Measurements from ENCODE around the gene RIN3. TPM values are rescaled to one million over a fixed set of nuclear protein-coding genes. Genes with fewer than 3 reads are reported as not detected.

Gene RIN3
- polyA plus RNA-seq, 3 donors = 42.8 to 144 (median 54.6) TPM

DNA sequence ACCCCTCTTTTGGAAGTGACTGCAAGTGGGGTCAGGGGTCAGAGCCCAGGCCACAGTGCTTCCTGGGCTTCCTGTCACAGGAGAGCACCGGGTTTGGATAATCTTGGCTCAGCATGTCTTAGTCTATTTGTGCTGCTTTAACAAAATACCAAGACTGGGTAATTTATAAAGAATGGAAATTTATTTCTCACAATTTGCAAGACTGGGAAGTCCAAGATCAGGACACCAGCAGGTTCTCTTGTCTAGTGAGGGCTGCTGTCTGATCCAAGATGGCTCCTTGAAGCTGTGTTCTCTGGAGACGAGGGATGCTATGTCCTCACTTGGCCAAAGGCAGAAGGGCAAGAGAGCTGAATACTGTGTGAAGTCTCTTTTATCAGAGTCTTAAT lies 74.1 kb downstream of the RIN3 start:
- Mint-ChIP-seq H3K9me3 (peaks cover 0 to 5% (median 0%) of the 10 kb centered on the region in 7 donors), H3K4me1 (peaks cover 61% of the 10 kb centered on the region)

DNA sequence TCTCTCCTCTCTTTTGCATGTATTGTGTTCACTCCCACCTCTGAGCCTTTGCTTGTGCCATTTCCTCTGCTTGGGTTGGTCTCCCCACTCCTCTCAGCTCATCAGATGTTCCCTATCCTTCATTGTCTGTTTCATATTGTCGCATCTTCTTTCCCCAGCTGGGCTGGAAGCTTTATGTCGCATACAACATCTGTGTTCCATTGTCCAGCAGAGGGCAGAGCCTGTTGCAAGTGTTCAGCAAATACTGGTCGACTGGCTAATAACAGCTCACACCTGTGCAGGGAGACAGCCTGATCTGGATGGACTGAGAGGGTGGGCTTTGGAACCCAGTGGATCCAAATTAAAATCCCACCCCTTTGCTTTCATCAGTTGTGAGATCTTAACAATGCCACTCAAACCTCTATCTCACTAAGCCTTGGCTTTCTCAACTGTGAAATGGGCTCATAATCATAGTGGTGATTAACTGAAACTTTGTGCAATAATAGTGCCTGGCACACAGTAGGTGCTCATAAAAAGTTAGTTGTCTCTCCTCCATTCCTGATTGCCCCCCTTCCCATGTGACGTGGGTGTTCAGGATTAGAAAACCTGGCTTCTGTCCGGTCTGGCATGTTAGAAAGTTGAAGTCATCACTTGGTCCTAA lies 75.8 kb downstream of the RIN3 start:
- 70% methylated on average over 2 of the region's 5 CpGs for whole genome bisulfite sequencing (ENCODE audit: insufficient coverage)
- Histone ChIP-seq H3K9ac (ENCODE audit: insufficient read depth, low read length, poor library complexity, severe bottlenecking) (no peak overlapping the region), H2AFZ (ENCODE audit: insufficient read depth, low read depth, low read length, poor library complexity, severe bottlenecking) (no peak overlapping the region), H3K36me3 (replicated peaks in 1 of 2; ENCODE audit: control insufficient read depth in 1 of 2, insufficient read depth in 2 of 2, low read length in 2 of 2) (peaks cover 7 to 64% of the 10 kb centered on the region in 2 donors), H3K27me3 (ENCODE audit: control insufficient read depth in 2 of 2, insufficient read depth in 2 of 2, low read length in 2 of 2) (no peaks in the 10 kb centered on the region), H3K4me3 (replicated peaks in 1 of 3; ENCODE audit: low read depth in 2 of 3, low read length in 3 of 3) (no peak overlapping the region), H3K4me2 (replicated peaks; ENCODE audit: extremely low read depth, low read length, poor library complexity, severe bottlenecking) (no peak overlapping the region), H3K4me1 (ENCODE audit: control insufficient read depth in 1 of 2, insufficient read depth in 2 of 2, low read length in 2 of 2) (peaks cover 32 to 33% of the 10 kb centered on the region in 2 donors), H4K20me1 (ENCODE audit: insufficient read depth, low read length) (peaks cover 87% of the 10 kb centered on the region), H3K9me3 (replicated peaks in 1 of 2; ENCODE audit: control insufficient read depth in 1 of 2, insufficient read depth in 1 of 2, low read length in 2 of 2) (no peaks in the 10 kb centered on the region), H3K79me2 (ENCODE audit: insufficient read depth, low read length) (peaks cover 3% of the 10 kb centered on the region), H3K27ac (ENCODE audit: low read depth in 1 of 2, low read length in 2 of 2) (no peak overlapping the region)
- TF ChIP-seq, protein P1, sequence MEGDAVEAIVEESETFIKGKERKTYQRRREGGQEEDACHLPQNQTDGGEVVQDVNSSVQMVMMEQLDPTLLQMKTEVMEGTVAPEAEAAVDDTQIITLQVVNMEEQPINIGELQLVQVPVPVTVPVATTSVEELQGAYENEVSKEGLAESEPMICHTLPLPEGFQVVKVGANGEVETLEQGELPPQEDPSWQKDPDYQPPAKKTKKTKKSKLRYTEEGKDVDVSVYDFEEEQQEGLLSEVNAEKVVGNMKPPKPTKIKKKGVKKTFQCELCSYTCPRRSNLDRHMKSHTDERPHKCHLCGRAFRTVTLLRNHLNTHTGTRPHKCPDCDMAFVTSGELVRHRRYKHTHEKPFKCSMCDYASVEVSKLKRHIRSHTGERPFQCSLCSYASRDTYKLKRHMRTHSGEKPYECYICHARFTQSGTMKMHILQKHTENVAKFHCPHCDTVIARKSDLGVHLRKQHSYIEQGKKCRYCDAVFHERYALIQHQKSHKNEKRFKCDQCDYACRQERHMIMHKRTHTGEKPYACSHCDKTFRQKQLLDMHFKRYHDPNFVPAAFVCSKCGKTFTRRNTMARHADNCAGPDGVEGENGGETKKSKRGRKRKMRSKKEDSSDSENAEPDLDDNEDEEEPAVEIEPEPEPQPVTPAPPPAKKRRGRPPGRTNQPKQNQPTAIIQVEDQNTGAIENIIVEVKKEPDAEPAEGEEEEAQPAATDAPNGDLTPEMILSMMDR (IDR thresholded peaks at IDR 0.05) = peak; percentile 25
- no peaks in the 10 kb centered on the region for H3K27me3 Mint-ChIP-seq (ENCODE audit: low read depth in 3 of 3)
- peaks cover 50% of the 10 kb centered on the region for H3K4me1 Mint-ChIP-seq
- H3K9me3 Mint-ChIP-seq = peaks cover 0 to 2% (median 0%) of the 10 kb centered on the region in 7 donors
- intact Hi-C loops (cut with micrococcal nuclease) = loop anchor here in 1 of 2 donors (10.0 kb wide), 1 partner anchor 65 kb away; no protein-coding TSS in a partner anchor
- peaks cover 77 to 81% of the 10 kb centered on the region in 2 donors for H3K36me3 Mint-ChIP-seq
- H3K4me3 Mint-ChIP-seq = no peak overlapping the region
- H3K27ac Mint-ChIP-seq = no peak overlapping the region
- DNase-seq = no peak

More for the DNA sequence above, 74.1 kb downstream of the RIN3 start:
- peaks cover 0 to 2% (median 0%) of the 10 kb centered on the region in 3 donors for H3K27me3 Mint-ChIP-seq (ENCODE audit: low read depth in 3 of 3)
- Histone ChIP-seq H3K4me2 (replicated peaks; ENCODE audit: extremely low read depth, low read length, poor library complexity, severe bottlenecking) (no peak overlapping the region), H3K79me2 (ENCODE audit: insufficient read depth, low read length) (peaks cover 3% of the 10 kb centered on the region), H4K20me1 (ENCODE audit: insufficient read depth, low read length) (peaks cover 90% of the 10 kb centered on the region), H3K9ac (ENCODE audit: insufficient read depth, low read length, poor library complexity, severe bottlenecking) (no peak overlapping the region), H3K27me3 (ENCODE audit: control insufficient read depth in 2 of 2, insufficient read depth in 2 of 2, low read length in 2 of 2) (no peaks in the 10 kb centered on the region), H2AFZ (ENCODE audit: insufficient read depth, low read depth, low read length, poor library complexity, severe bottlenecking) (no peak overlapping the region), H3K4me1 (ENCODE audit: control insufficient read depth in 1 of 2, insufficient read depth in 2 of 2, low read length in 2 of 2) (peaks cover 32 to 39% of the 10 kb centered on the region in 2 donors), H3K4me3 (replicated peaks in 1 of 3; ENCODE audit: low read depth in 2 of 3, low read length in 3 of 3) (no peak overlapping the region), H3K36me3 (replicated peaks in 1 of 2; ENCODE audit: control insufficient read depth in 1 of 2, insufficient read depth in 2 of 2, low read length in 2 of 2) (peaks cover 13 to 73% of the 10 kb centered on the region in 2 donors), H3K27ac (ENCODE audit: low read depth in 1 of 2, low read length in 2 of 2) (peak overlapping the region in 1 of 2 donors; percentile 66), H3K9me3 (replicated peaks in 1 of 2; ENCODE audit: control insufficient read depth in 1 of 2, insufficient read depth in 1 of 2, low read length in 2 of 2) (no peaks in the 10 kb centered on the region)
- intact Hi-C loops (cut with micrococcal nuclease) = loop anchor here (2.0 to 10.0 kb wide), 2 partner anchors 67 to 69 kb away; no protein-coding TSS in a partner anchor
- H3K36me3 Mint-ChIP-seq = peaks cover 78 to 86% of the 10 kb centered on the region in 2 donors
- peak overlapping the region in 2 of 7 donors; percentile 26 to 80 for H3K27ac Mint-ChIP-seq
- no CpG with 5 or more reads among the region's 2 CpGs for WGBS (ENCODE audit: insufficient coverage)
- H3K4me3 Mint-ChIP-seq = no peak overlapping the region
- TF ChIP-seq, protein P1 (IDR thresholded peaks at IDR 0.05) = no peak
- DNase-seq = peak in 1 of 3 donors; percentile 28
